Measurements from ENCODE around the gene EXT2. TPM values are rescaled to one million over a fixed set of nuclear protein-coding genes. Genes with fewer than 3 reads are reported as not detected.

Gene EXT2
- total RNA-seq, 1 donor from 2014 or later: 75.0 TPM

DNA sequence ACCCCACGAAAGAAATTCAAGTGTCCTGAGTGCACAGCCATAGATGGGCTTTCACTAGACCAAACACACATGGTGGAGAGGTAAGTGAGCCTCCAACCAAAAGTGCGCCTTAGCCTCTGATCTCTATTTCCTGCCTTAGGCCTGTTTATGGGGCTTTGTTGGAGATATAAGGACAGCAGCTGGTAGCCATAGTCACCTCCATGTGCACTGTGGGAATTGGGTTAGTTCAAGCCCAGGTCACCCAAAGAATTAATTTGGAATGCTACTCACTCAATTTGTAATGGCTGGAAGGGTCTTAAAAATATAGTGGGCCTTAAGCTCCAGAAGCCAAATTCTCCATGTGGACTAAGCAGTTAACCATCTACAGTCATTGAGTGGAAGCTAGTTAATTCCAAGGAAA lies 140.8 kb downstream of the EXT2 start:
- TF ChIP-seq, protein P1, sequence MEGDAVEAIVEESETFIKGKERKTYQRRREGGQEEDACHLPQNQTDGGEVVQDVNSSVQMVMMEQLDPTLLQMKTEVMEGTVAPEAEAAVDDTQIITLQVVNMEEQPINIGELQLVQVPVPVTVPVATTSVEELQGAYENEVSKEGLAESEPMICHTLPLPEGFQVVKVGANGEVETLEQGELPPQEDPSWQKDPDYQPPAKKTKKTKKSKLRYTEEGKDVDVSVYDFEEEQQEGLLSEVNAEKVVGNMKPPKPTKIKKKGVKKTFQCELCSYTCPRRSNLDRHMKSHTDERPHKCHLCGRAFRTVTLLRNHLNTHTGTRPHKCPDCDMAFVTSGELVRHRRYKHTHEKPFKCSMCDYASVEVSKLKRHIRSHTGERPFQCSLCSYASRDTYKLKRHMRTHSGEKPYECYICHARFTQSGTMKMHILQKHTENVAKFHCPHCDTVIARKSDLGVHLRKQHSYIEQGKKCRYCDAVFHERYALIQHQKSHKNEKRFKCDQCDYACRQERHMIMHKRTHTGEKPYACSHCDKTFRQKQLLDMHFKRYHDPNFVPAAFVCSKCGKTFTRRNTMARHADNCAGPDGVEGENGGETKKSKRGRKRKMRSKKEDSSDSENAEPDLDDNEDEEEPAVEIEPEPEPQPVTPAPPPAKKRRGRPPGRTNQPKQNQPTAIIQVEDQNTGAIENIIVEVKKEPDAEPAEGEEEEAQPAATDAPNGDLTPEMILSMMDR (IDR thresholded peaks at IDR 0.05; ENCODE audit: unreplicated experiment): no peak
- H3K4me1 Mint-ChIP-seq: peaks cover 24% of the 10 kb centered on the region
- no peak for DNase-seq (ENCODE audit: low spot score in 2 of 2, unreplicated experiment in 2 of 2)
- no peaks in the 10 kb centered on the region for H3K9me3 Mint-ChIP-seq
- H3K27me3 Mint-ChIP-seq (ENCODE audit: low read depth): no peaks in the 10 kb centered on the region
- H3K36me3 Mint-ChIP-seq: peaks cover 28% of the 10 kb centered on the region
- H3K27ac Mint-ChIP-seq: peak overlapping the region; percentile 77
- no peak overlapping the region for H3K4me3 Mint-ChIP-seq

DNA sequence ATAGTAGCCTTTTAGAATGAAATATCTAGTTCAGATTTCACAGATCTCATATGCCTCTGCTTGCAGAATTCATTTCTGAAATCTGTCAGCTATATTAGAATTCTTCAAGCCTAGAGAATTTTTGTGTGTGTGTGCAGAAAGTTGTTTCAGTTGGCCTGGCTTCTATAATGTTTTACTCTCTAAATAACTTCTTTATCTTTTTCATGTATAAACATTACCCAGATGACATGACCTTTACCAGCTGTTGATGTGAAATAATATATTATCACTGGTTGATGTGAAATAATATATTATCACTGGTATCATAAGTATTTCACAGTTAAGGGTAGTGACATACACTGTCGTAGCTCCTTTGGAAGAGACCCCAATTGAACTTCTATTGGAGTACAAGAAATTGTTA lies 141.7 kb downstream of the EXT2 start:
- H3K27ac Mint-ChIP-seq: peak overlapping the region; percentile 77
- TF ChIP-seq, protein P1 (IDR thresholded peaks at IDR 0.05; ENCODE audit: unreplicated experiment): no peak
- DNase-seq (ENCODE audit: low spot score in 2 of 2, unreplicated experiment in 2 of 2): no peak
- H3K4me3 Mint-ChIP-seq: no peak overlapping the region
- H3K36me3 Mint-ChIP-seq: peaks cover 27% of the 10 kb centered on the region
- peaks cover 28% of the 10 kb centered on the region for H3K4me1 Mint-ChIP-seq
- H3K9me3 Mint-ChIP-seq: no peaks in the 10 kb centered on the region
- H3K27me3 Mint-ChIP-seq (ENCODE audit: low read depth): no peaks in the 10 kb centered on the region

DNA sequence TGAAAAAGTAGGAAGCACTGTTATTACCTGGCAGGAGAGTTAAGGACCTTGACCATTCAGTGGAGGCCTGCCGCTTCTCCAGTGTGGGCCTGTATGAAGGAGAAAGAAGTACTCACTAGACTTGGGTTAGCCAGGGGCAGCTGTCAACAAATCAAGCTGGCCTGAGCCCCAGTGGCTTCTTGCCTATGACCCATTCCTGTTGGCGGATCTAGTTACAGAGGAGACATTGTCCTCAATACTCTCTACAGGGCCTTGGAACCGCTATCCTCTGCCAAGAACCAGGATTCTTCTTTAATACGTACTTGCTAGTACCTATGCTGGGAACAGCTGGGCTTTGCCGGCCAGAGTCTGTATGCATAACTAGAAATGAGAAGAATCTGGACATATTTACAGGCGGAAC lies 146.4 kb downstream of the EXT2 start:
- Mint-ChIP-seq H3K4me1 (peaks cover 56% of the 10 kb centered on the region), H3K36me3 (peaks cover 26% of the 10 kb centered on the region), H3K27ac (no peak overlapping the region), H3K9me3 (no peaks in the 10 kb centered on the region), H3K4me3 (no peak overlapping the region), H3K27me3 (ENCODE audit: low read depth) (no peaks in the 10 kb centered on the region)
- no peak for DNase-seq (ENCODE audit: low spot score in 2 of 2, unreplicated experiment in 2 of 2)
- TF ChIP-seq, protein P1 (IDR thresholded peaks at IDR 0.05; ENCODE audit: unreplicated experiment): no peak

DNA sequence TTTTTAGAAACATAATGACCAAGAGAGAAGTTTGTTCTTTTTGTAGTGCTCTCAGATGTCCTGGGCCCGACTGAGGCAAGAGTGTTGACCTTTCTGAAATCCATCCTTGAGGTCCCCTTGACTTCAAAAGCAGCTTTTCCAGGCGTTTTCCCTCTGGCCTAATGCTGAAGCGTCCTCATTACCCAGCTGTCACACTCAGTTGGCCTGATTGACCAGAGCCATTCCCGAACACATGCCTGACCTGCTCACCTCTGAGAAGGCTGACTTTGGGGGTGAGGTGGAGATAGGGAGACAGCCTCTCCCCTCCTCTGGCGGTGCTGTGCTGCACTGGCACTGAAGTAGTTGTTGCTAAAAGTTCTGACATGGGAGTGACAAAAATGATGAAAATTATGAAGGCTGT lies 147.6 kb downstream of the EXT2 start:
- H3K4me1 Mint-ChIP-seq: peaks cover 55% of the 10 kb centered on the region
- H3K4me3 Mint-ChIP-seq: no peak overlapping the region
- no peak for DNase-seq (ENCODE audit: low spot score in 2 of 2, unreplicated experiment in 2 of 2)

DNA sequence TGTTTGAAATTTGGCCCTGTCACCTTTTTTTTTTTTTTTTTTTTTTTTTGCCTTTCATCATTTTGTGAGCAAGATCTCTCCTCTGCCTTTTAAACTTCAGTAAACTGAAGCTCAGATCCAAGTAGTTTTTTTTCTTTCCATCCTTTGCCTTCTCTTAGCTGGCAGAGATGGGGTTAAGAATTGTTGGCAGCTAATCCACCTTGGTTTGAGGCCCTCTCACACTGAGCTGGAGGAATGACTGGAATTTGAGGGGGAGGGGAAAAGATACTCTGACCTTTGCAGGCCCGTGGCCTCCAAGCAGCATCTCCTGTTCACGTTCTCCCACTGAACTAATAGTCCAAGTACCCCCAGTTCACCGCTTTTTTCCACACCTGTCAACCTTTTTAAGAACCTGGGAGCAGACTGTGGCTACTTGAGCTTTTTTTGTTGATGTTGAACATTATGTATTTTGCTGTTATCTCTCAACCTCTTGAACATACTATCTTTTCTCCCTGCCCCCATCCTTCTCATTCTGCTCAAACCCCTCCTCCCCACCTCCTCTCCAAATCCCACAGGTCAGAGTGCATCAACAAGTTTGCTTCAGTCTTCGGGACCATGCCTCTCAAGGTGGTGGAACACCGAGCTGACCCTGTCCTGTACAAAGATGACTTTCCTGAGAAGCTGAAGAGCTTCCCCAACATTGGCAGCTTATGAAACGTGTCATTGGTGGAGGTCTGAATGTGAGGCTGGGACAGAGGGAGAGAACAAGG lies 148.3 kb downstream of the EXT2 start:
- TF ChIP-seq, protein P1 (IDR thresholded peaks at IDR 0.05; ENCODE audit: unreplicated experiment): no peak
- Mint-ChIP-seq H3K4me1 (peaks cover 55% of the 10 kb centered on the region), H3K27ac (peak overlapping the region; percentile 79), H3K4me3 (peak overlapping the region; percentile 13), H3K36me3 (peaks cover 22% of the 10 kb centered on the region), H3K27me3 (ENCODE audit: low read depth) (no peaks in the 10 kb centered on the region), H3K9me3 (no peaks in the 10 kb centered on the region)
- DNase-seq (ENCODE audit: low spot score in 2 of 2, unreplicated experiment in 2 of 2): no peak

More for the DNA sequence above, 147.6 kb downstream of the EXT2 start:
- Mint-ChIP-seq H3K36me3 (peaks cover 23% of the 10 kb centered on the region), H3K27me3 (ENCODE audit: low read depth) (no peaks in the 10 kb centered on the region), H3K9me3 (no peaks in the 10 kb centered on the region), H3K27ac (peak overlapping the region; percentile 79)
- TF ChIP-seq, protein P1 (IDR thresholded peaks at IDR 0.05; ENCODE audit: unreplicated experiment): no peak
